ENCODE data around the gene TNIP1.

TNIP1 gene

GRCh38 chr5:151023651-151024050, 57.2 kb downstream of the TNIP1 start:
- Histone ChIP-seq H3K9ac (no peak overlapping the region), H3K79me2 (no peaks in the 10 kb centered on the region), H3K27me3 (ENCODE audit: control insufficient read depth, insufficient read depth, low read length) (no peaks in the 10 kb centered on the region), H3K4me1 (peaks cover 14% of the 10 kb centered on the region), H3K4me2 (ENCODE audit: low read length) (no peak overlapping the region), H2AFZ (no peak overlapping the region), H3K4me3 (ENCODE audit: low read depth, low read length) (no peak overlapping the region), H3K9me3 (ENCODE audit: control insufficient read depth, low read length) (no peaks in the 10 kb centered on the region), H3K36me3 (ENCODE audit: control insufficient read depth, insufficient read depth, low read length) (no peaks in the 10 kb centered on the region), H3K27ac (peak overlapping the region; percentile 59)
- no peak for TF ChIP-seq CTCF (IDR thresholded peaks at IDR 0.05)

- Histone ChIP-seq H3K4me1 (peaks cover 14% of the 10 kb centered on the region), H3K36me3 (ENCODE audit: control insufficient read depth, insufficient read depth, low read length) (no peaks in the 10 kb centered on the region), H3K4me3 (ENCODE audit: low read depth, low read length) (no peak overlapping the region)
Observed at GRCh38 chr5:151023047-151023615, 57.7 kb downstream of the TNIP1 start.

GRCh38 chr5:151022511-151023018, 58.3 kb downstream of the TNIP1 start:
- Histone ChIP-seq H3K27ac (peak overlapping the region; percentile 59), H3K4me2 (ENCODE audit: low read length) (peak overlapping the region; percentile 14), H3K79me2 (no peaks in the 10 kb centered on the region), H3K4me1 (peaks cover 14% of the 10 kb centered on the region), H3K36me3 (ENCODE audit: control insufficient read depth, insufficient read depth, low read length) (no peaks in the 10 kb centered on the region), H3K9ac (no peak overlapping the region), H3K9me3 (ENCODE audit: control insufficient read depth, low read length) (no peaks in the 10 kb centered on the region), H3K4me3 (ENCODE audit: low read depth, low read length) (no peak overlapping the region), H2AFZ (no peak overlapping the region), H3K27me3 (ENCODE audit: control insufficient read depth, insufficient read depth, low read length) (no peaks in the 10 kb centered on the region)
- TF ChIP-seq CTCF (IDR thresholded peaks at IDR 0.05): no peak

More at GRCh38 chr5:151023047-151023615, 57.7 kb downstream of the TNIP1 start:
- no peaks in the 10 kb centered on the region for H3K9me3 ChIP-seq (ENCODE audit: control insufficient read depth, low read length)
- no peaks in the 10 kb centered on the region for H3K27me3 ChIP-seq (ENCODE audit: control insufficient read depth, insufficient read depth, low read length)
- TF ChIP-seq CTCF (IDR thresholded peaks at IDR 0.05): no peak
- H3K79me2 ChIP-seq: no peaks in the 10 kb centered on the region
- no peak overlapping the region for H3K4me2 ChIP-seq (ENCODE audit: low read length)
- no peak overlapping the region for H3K9ac ChIP-seq
- H3K27ac ChIP-seq: peak overlapping the region; percentile 59
- no peak overlapping the region for H2AFZ ChIP-seq

- peaks cover 16% of the 10 kb centered on the region for H3K4me1 ChIP-seq
- H3K79me2 ChIP-seq: no peaks in the 10 kb centered on the region
- no peak overlapping the region for H3K9ac ChIP-seq
- no peaks in the 10 kb centered on the region for H3K9me3 ChIP-seq (ENCODE audit: control insufficient read depth, low read length)
- no peak for TF ChIP-seq CTCF (IDR thresholded peaks at IDR 0.05)
- H3K27me3 ChIP-seq (ENCODE audit: control insufficient read depth, insufficient read depth, low read length): no peaks in the 10 kb centered on the region
- H3K4me2 ChIP-seq (ENCODE audit: low read length): peak overlapping the region; percentile 85
- H2AFZ ChIP-seq: no peak overlapping the region
- peak overlapping the region; percentile 60 for H3K27ac ChIP-seq
- peak overlapping the region; percentile 79 for H3K4me3 ChIP-seq (ENCODE audit: low read depth, low read length)
- no peaks in the 10 kb centered on the region for H3K36me3 ChIP-seq (ENCODE audit: control insufficient read depth, insufficient read depth, low read length)
Observed at GRCh38 chr5:151021746-151022145, 59.1 kb downstream of the TNIP1 start.

All from parathyroid adenoma (tissue), 2 donors.